SK-N-SH (cell line): ENCODE results near the gene PTPMT1. TPM values are rescaled to one million over a fixed set of nuclear protein-coding genes. Genes with fewer than 3 reads are reported as not detected.
A peak's percentile ranks its signal among the peaks of the same experiment; 100 is the strongest.
"Not testable (repeated sequence)": the region's sequence is repeated elsewhere in the genome, so short reads cannot be mapped to it uniquely, and the experiment has no call there.

Experiments
- CTCF ChIA-PET: fragments of 300-600, 350-600 bp; formaldehyde crosslinking; extraction: SDS; loops from one replicate; lab custom pipeline; 2021; lab: Yijun Ruan, JAX
- POLR2A ChIA-PET: fragments of 350-600 bp; sonication (Branson Sonifier 250); formaldehyde crosslinking; extraction: SDS; loops from one replicate; lab custom pipeline; 2020; ENCODE audit warnings: antibody characterized with exemption, inconsistent platforms; lab: Yijun Ruan, JAX
- DNase-seq: peaks from one replicate; pipeline ENCODE4 v3.0.0; 2012
- H2AFZ ChIP-seq: fragments of 200-600 bp; sonication (generic); 2 replicates; pipeline ENCODE4 v1.8.1; 2016; ENCODE audit warnings: antibody characterized with exemption, mild to moderate bottlenecking, low read depth
- H3F3A ChIP-seq: fragments of 200-600 bp; sonication (generic); replicated peaks from 2 replicates; pipeline ENCODE3; 2016; ENCODE audit warnings: antibody characterized with exemption, mild to moderate bottlenecking; ENCODE audit not compliant: insufficient read depth
- H3K27ac ChIP-seq, 2 experiments: fragments of 200-500 bp in 1 of 2; fragments of 200-600 bp in 1 of 2; sonication (Bioruptor generic) in 1 of 2; sonication (generic), shearing (Covaris generic) in 1 of 2; 2 replicates each; pipeline versions ENCODE4 v1.5.1 to v1.6.1; 2014 to 2016; ENCODE audit warnings: low read depth in 2 of 2, inconsistent platforms in 1 of 2, low read length in 1 of 2, mild to moderate bottlenecking in 1 of 2, mixed read lengths in 1 of 2
- H3K27me3 ChIP-seq: fragments of 200-600 bp; sonication (generic), shearing (Covaris generic); 2 replicates; pipeline ENCODE4 v1.6.1; 2016; ENCODE audit warnings: mixed run types; ENCODE audit not compliant: insufficient read depth
- H3K36me3 ChIP-seq, 2 experiments: fragments of 200-500 bp in 1 of 2; fragments of 200-600 bp in 1 of 2; sonication (Bioruptor generic) in 1 of 2; sonication (generic) in 1 of 2; replicated peaks in 1 of 2; 2 replicates each; pipeline versions ENCODE3 to v1.5.1; 2014 to 2016; ENCODE audit warnings: low read length in 1 of 2, mild to moderate bottlenecking in 1 of 2; ENCODE audit not compliant: insufficient read depth in 2 of 2, control insufficient read depth in 1 of 2
- H3K4me1 ChIP-seq, 2 experiments: fragments of 200-500 bp in 1 of 2; fragments of 200-600 bp in 1 of 2; sonication (Bioruptor generic) in 1 of 2; sonication (generic), shearing (Covaris generic) in 1 of 2; 2 replicates each; pipeline versions ENCODE4 v1.5.1 to v1.6.1; 2014 to 2016; ENCODE audit warnings: low read depth in 1 of 2, low read length in 1 of 2, mixed run types in 1 of 2; ENCODE audit not compliant: insufficient read depth in 2 of 2, control insufficient read depth in 1 of 2
- H3K4me2 ChIP-seq: fragments of 200-600 bp; sonication (generic), shearing (Covaris generic); 2 replicates; pipeline ENCODE4 v1.6.1; 2017; ENCODE audit warnings: mixed run types
- H3K4me3 ChIP-seq, 2 experiments: fragments of 200-500 bp in 1 of 2; fragments of 200-600 bp in 1 of 2; sonication (Bioruptor generic) in 1 of 2; sonication (generic), shearing (Covaris generic) in 1 of 2; 2 replicates each; pipeline versions ENCODE4 v1.5.1 to v1.8.1; 2014 to 2016; ENCODE audit warnings: low read depth in 2 of 2, inconsistent platforms in 1 of 2, low read length in 1 of 2, mild to moderate bottlenecking in 1 of 2, mixed read lengths in 1 of 2, moderate library complexity in 1 of 2
- H3K79me2 ChIP-seq: fragments of 200-600 bp; sonication (generic); 2 replicates; pipeline ENCODE4 v1.8.1; 2017; ENCODE audit warnings: mild to moderate bottlenecking; ENCODE audit not compliant: insufficient read depth
- H3K9ac ChIP-seq: fragments of 200-600 bp; sonication (generic); 2 replicates; pipeline ENCODE4 v1.6.1; 2017; ENCODE audit warnings: mixed run types
- H3K9me2 ChIP-seq: fragments of 200-600 bp; sonication (generic); 2 replicates; pipeline ENCODE4 v1.6.1; 2017; ENCODE audit warnings: mixed run types
- H3K9me3 ChIP-seq: fragments of 200-600 bp; sonication (generic); 2 replicates; pipeline ENCODE4 v1.6.1; 2017; ENCODE audit warnings: mixed run types, mild to moderate bottlenecking, moderate library complexity
- H4K20me1 ChIP-seq: fragments of 200-600 bp; sonication (generic); 2 replicates; pipeline ENCODE4 v1.6.1; 2017; ENCODE audit warnings: mild to moderate bottlenecking, mixed run types; ENCODE audit not compliant: insufficient read depth
- FOXM1 ChIP-seq: IDR thresholded peaks from 2 replicates; pipeline ENCODE4 v1.4.0; 2012; ENCODE audit warnings: low read depth, mild to moderate bottlenecking
- MEF2A ChIP-seq: IDR thresholded peaks from 2 replicates; pipeline ENCODE4 v1.4.0; 2012; ENCODE audit warnings: low read depth, borderline replicate concordance
- MXI1 ChIP-seq: IDR thresholded peaks from 2 replicates; pipeline ENCODE4 v1.6.1; 2012; ENCODE audit warnings: mild to moderate bottlenecking, low read depth, low read length, improper control_type of control experiment
- NRF1 ChIP-seq: IDR thresholded peaks from 2 replicates; pipeline ENCODE4 v1.6.1; 2012; ENCODE audit warnings: low read depth, mild to moderate bottlenecking, low read length
- POLR2AphosphoS5 ChIP-seq: IDR thresholded peaks from 2 replicates; pipeline ENCODE4 v1.6.1; 2012; ENCODE audit warnings: low read depth, low read length
- RAD21 ChIP-seq: IDR thresholded peaks from 2 replicates; pipeline ENCODE4 v1.6.1; 2012; ENCODE audit warnings: mild to moderate bottlenecking, low read length
- SIN3A ChIP-seq: IDR thresholded peaks from 2 replicates; pipeline ENCODE4 v1.6.1; 2012; ENCODE audit warnings: low read depth, mild to moderate bottlenecking, low read length, moderate library complexity, borderline replicate concordance
- TEAD4 ChIP-seq: IDR thresholded peaks from 2 replicates; pipeline ENCODE4 v1.4.0; 2012; ENCODE audit warnings: mild to moderate bottlenecking, borderline replicate concordance; ENCODE audit not compliant: insufficient read depth
- WGBS: methylation state at CpG from one replicate; pipeline ENCODE4 v1.1.6; 2017; ENCODE audit warnings: low lambda C conversion rate; 5-methylcytosine and 5-hydroxymethylcytosine counted together
- polyA plus RNA-seq, 3 experiments: library from polyadenylated mRNA; depleted of rRNA; stranded (reverse); fragments of >200 nt; gene quantifications; 2 replicates each; pipeline ENCODE4 v1.2.3, GENCODE V29; 2012
- TF ChIP-seq, protein P1 (sequence below): IDR thresholded peaks from 2 replicates; pipeline ENCODE4 v1.4.0; 2012; ENCODE audit warnings: low read depth
- TF ChIP-seq, protein P2 (sequence below): fragments of 150-350 bp; IDR thresholded peaks from 2 replicates; pipeline ENCODE4 v1.6.1; 2017; ENCODE audit warnings: antibody characterized with exemption, low read length, low read depth, borderline replicate concordance
- TF ChIP-seq, protein P3 (sequence below): IDR thresholded peaks from 2 replicates; pipeline ENCODE4 v1.6.1; 2012; ENCODE audit warnings: mild to moderate bottlenecking, low read depth, low read length, moderate library complexity
- TF ChIP-seq, protein P4 (sequence below): IDR thresholded peaks from 2 replicates; pipeline ENCODE4 v1.4.0; 2012; ENCODE audit warnings: low read depth, borderline replicate concordance
- TF ChIP-seq, protein P5 (sequence below): IDR thresholded peaks from 2 replicates; pipeline ENCODE4; 2012

PTPMT1 gene
- polyA plus RNA-seq, 1 of the 3 experiments (the other 2 are of a cell fraction) = 64.4 TPM

DNA sequence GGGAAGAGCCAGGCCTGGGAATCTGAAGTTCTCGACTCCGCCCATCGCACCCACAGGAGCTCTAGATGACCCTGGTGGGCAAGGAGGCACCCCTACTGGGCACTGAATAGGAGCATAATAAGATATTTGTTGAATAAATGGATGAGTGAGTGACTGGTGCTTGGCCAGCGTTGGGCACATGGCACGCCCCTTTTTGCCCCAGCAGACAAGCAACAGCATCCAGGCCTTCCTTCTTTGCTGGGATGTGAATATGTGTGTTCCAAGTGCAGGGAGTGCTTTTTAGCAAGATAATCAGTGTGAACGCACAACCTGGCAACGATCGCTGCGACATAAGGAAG lies 12.0 kb upstream of the PTPMT1 start:
- Histone ChIP-seq H3K4me1 (peaks cover 3 to 18% of the 10 kb centered on the region in 2 experiments; a peak in 2 of 4 replicates), H3K4me2 (peak overlapping the region; percentile 84), H3K9me2 (no peaks in the 10 kb centered on the region), H4K20me1 (peaks cover 35% of the 10 kb centered on the region), H3K9me3 (no peaks in the 10 kb centered on the region), H3K27ac (peak overlapping the region; percentile 84 to 87), H3K79me2 (peaks cover 48% of the 10 kb centered on the region), H3K4me3 (peak overlapping the region; percentile 41 to 88), H3K9ac (peak overlapping the region; percentile 94), H3F3A (peaks cover 15% of the 10 kb centered on the region), H2AFZ (peak overlapping the region; percentile 92), H3K27me3 (no peaks in the 10 kb centered on the region), H3K36me3 (peaks cover 2 to 20% of the 10 kb centered on the region in 2 experiments)
- no peak for DNase-seq
- peak; percentile 87 for TF ChIP-seq MXI1
- no peak for TF ChIP-seq FOXM1
- no peak for TF ChIP-seq SIN3A
- TF ChIP-seq, protein P1, sequence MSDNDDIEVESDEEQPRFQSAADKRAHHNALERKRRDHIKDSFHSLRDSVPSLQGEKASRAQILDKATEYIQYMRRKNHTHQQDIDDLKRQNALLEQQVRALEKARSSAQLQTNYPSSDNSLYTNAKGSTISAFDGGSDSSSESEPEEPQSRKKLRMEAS = peak; percentile 44
- TF ChIP-seq, protein P2, sequence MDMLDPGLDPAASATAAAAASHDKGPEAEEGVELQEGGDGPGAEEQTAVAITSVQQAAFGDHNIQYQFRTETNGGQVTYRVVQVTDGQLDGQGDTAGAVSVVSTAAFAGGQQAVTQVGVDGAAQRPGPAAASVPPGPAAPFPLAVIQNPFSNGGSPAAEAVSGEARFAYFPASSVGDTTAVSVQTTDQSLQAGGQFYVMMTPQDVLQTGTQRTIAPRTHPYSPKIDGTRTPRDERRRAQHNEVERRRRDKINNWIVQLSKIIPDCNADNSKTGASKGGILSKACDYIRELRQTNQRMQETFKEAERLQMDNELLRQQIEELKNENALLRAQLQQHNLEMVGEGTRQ = no peak
- ChIA-PET POLR2A (interaction anchor here (0.5 to 1.1 kb wide), 4 partner anchors 12 to 339 kb away, joined by 3 to 8 read pairs (median 3); partner anchors contain the start of genes DDB2 and PTPMT1), CTCF (interaction anchor here (0.6 to 2.6 kb wide), 16 partner anchors 10 to 1134 kb away, joined by 3 to 21 read pairs (median 4); partner anchors contain the start of genes KBTBD4, NDUFS3 and PTPMT1)
- WGBS = 29% methylated on average over 9 of the region's 9 CpGs

DNA sequence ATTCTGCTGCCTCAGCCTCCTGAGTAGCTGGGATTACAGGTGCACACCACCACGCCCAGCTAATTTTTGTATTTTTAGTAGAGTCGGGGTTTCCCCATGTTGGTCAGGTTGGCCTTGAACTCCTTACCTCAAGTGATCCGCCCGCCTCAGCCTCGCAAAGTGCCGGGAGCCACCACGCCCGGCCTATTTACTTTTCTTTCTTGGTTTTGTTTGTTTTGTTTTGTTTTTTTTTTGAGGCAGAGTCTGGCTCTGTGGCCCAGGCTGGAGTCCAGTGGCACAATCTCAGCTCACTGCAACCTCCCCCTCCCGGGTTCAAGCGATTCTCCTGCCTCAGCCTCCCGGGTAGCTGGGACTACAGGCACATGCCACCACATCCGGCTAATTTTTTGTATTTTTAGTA lies 8.4 kb upstream of the PTPMT1 start:
- Histone ChIP-seq H3K79me2 (peaks cover 11% of the 10 kb centered on the region), H3F3A (peaks cover 15% of the 10 kb centered on the region)
- DNase-seq, H3K27ac ChIP-seq, H3K27me3 ChIP-seq, POLR2A ChIA-PET, H3K4me3 ChIP-seq, H3K9me3 ChIP-seq, H3K4me1 ChIP-seq, H3K9ac ChIP-seq, H3K9me2 ChIP-seq, H3K4me2 ChIP-seq, H4K20me1 ChIP-seq, H3K36me3 ChIP-seq, H2AFZ ChIP-seq: not testable (repeated sequence)
- WGBS = 90% methylated on average over 12 of the region's 12 CpGs
- CTCF ChIA-PET = interaction anchor here (1.0 kb wide), 1 partner anchor 296 kb away, joined by 3 read pairs; no protein-coding TSS in a partner anchor

DNA sequence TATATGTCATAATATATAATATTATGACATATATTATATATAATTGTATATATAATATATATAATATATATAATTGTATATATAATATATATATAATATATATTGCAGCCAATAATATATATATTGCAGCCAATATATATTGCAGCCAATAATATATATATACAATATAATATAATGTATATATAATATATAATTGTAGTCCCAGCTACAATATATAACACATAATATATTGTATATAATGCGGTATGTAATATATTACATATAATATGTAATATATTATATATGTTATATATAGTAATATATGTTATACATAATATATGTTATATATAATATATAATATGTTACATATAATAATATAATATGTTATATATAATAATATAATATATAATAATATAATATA lies 6.7 kb upstream of the PTPMT1 start:
- H3K4me2 ChIP-seq = no peak overlapping the region
- H3K9me3 ChIP-seq = no peaks in the 10 kb centered on the region
- POLR2A ChIA-PET = no interaction called here

More for the DNA sequence above, 6.7 kb upstream of the PTPMT1 start:
- TF ChIP-seq MXI1 (no peak), POLR2AphosphoS5 (no peak), TEAD4 (no peak), RAD21 (no peak), MEF2A (no peak), NRF1 (no peak)
- TF ChIP-seq, protein P3, sequence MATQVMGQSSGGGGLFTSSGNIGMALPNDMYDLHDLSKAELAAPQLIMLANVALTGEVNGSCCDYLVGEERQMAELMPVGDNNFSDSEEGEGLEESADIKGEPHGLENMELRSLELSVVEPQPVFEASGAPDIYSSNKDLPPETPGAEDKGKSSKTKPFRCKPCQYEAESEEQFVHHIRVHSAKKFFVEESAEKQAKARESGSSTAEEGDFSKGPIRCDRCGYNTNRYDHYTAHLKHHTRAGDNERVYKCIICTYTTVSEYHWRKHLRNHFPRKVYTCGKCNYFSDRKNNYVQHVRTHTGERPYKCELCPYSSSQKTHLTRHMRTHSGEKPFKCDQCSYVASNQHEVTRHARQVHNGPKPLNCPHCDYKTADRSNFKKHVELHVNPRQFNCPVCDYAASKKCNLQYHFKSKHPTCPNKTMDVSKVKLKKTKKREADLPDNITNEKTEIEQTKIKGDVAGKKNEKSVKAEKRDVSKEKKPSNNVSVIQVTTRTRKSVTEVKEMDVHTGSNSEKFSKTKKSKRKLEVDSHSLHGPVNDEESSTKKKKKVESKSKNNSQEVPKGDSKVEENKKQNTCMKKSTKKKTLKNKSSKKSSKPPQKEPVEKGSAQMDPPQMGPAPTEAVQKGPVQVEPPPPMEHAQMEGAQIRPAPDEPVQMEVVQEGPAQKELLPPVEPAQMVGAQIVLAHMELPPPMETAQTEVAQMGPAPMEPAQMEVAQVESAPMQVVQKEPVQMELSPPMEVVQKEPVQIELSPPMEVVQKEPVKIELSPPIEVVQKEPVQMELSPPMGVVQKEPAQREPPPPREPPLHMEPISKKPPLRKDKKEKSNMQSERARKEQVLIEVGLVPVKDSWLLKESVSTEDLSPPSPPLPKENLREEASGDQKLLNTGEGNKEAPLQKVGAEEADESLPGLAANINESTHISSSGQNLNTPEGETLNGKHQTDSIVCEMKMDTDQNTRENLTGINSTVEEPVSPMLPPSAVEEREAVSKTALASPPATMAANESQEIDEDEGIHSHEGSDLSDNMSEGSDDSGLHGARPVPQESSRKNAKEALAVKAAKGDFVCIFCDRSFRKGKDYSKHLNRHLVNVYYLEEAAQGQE = no peak
- TF ChIP-seq, protein P4, sequence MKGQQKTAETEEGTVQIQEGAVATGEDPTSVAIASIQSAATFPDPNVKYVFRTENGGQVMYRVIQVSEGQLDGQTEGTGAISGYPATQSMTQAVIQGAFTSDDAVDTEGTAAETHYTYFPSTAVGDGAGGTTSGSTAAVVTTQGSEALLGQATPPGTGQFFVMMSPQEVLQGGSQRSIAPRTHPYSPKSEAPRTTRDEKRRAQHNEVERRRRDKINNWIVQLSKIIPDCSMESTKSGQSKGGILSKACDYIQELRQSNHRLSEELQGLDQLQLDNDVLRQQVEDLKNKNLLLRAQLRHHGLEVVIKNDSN = no peak
- TF ChIP-seq, protein P5, sequence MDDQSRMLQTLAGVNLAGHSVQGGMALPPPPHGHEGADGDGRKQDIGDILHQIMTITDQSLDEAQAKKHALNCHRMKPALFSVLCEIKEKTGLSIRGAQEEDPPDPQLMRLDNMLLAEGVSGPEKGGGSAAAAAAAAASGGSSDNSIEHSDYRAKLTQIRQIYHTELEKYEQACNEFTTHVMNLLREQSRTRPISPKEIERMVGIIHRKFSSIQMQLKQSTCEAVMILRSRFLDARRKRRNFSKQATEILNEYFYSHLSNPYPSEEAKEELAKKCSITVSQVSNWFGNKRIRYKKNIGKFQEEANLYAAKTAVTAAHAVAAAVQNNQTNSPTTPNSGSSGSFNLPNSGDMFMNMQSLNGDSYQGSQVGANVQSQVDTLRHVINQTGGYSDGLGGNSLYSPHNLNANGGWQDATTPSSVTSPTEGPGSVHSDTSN = no peak
- no peaks in the 10 kb centered on the region for H3K9me2 ChIP-seq
- H2AFZ ChIP-seq = no peak overlapping the region
- no peaks in the 10 kb centered on the region for H3K79me2 ChIP-seq
- H3K9ac ChIP-seq = no peak overlapping the region
- peaks cover 15% of the 10 kb centered on the region for H3F3A ChIP-seq
- no peaks in the 10 kb centered on the region for H4K20me1 ChIP-seq
- no peak overlapping the region for H3K27ac ChIP-seq
- H3K36me3 ChIP-seq = no peaks in the 10 kb centered on the region
- no peak for DNase-seq
- H3K4me1 ChIP-seq = no peaks in the 10 kb centered on the region
- H3K4me3 ChIP-seq = no peak overlapping the region
- CTCF ChIA-PET = no interaction called here
- WGBS = 91% methylated on average over 1 of the region's 1 CpG
- no peaks in the 10 kb centered on the region for H3K27me3 ChIP-seq
